Measurements from ENCODE around the gene UBE2M.

UBE2M gene

GRCh38 chr19:58555920-58556621 is 2.3 kb downstream of the UBE2M start:
- H3K27me3 Mint-ChIP-seq (ENCODE audit: low read depth): peaks cover 4% of the 10 kb centered on the region
- peaks cover 44% of the 10 kb centered on the region for H3K4me1 Mint-ChIP-seq
- no peak for TF ChIP-seq CTCF (IDR thresholded peaks at IDR 0.05; ENCODE audit: unreplicated experiment in 3 of 3)
- no peaks in the 10 kb centered on the region for H3K9me3 Mint-ChIP-seq
- H3K36me3 Mint-ChIP-seq (ENCODE audit: low read depth): peaks cover 35% of the 10 kb centered on the region
- peak overlapping the region; percentile 91 to 98 (median 96) for H3K4me3 Mint-ChIP-seq
- peak overlapping the region; percentile 98 to 100 (median 100) for H3K27ac Mint-ChIP-seq

GRCh38 chr19:58555369-58555885 is 3.0 kb downstream of the UBE2M start:
- Mint-ChIP-seq H3K27ac (peak overlapping the region; percentile 98 to 99 (median 99)), H3K9me3 (no peaks in the 10 kb centered on the region), H3K4me1 (peaks cover 44% of the 10 kb centered on the region), H3K36me3 (ENCODE audit: low read depth) (peaks cover 38% of the 10 kb centered on the region), H3K4me3 (peak overlapping the region; percentile 97 to 98 (median 97)), H3K27me3 (ENCODE audit: low read depth) (peaks cover 4% of the 10 kb centered on the region)
- TF ChIP-seq CTCF (IDR thresholded peaks at IDR 0.05; ENCODE audit: unreplicated experiment in 3 of 3): no peak

GRCh38 chr19:58554494-58555368 is 3.7 kb downstream of the UBE2M start, which contains the start of gene CHMP2A:
Gene CHMP2A (minus strand): TSS chr19:58555105. CDS start chr19:58554212, 893 bp downstream.
- peak within 1 kb of the TSS; percentile 97 to 98 (median 97) for H3K4me3 Mint-ChIP-seq
- no peak for TF ChIP-seq CTCF (IDR thresholded peaks at IDR 0.05; ENCODE audit: unreplicated experiment in 3 of 3)
- H3K27ac Mint-ChIP-seq: peak within 1 kb of the TSS; percentile 98 to 99 (median 99)
- peaks cover 4% of the 10 kb centered on the region for H3K27me3 Mint-ChIP-seq (ENCODE audit: low read depth)
- H3K36me3 Mint-ChIP-seq (ENCODE audit: low read depth): peaks cover 42% of the 10 kb centered on the region
- H3K4me1 Mint-ChIP-seq: peaks cover 42% of the 10 kb centered on the region
- H3K9me3 Mint-ChIP-seq: no peaks in the 10 kb centered on the region

- H3K4me1 Mint-ChIP-seq: peaks cover 39% of the 10 kb centered on the region
- H3K27me3 Mint-ChIP-seq (ENCODE audit: low read depth): peaks cover 4% of the 10 kb centered on the region
- peaks cover 47% of the 10 kb centered on the region for H3K36me3 Mint-ChIP-seq (ENCODE audit: low read depth)
- no peaks in the 10 kb centered on the region for H3K9me3 Mint-ChIP-seq
- TF ChIP-seq CTCF (IDR thresholded peaks at IDR 0.05; ENCODE audit: unreplicated experiment in 3 of 3): no peak
- H3K4me3 Mint-ChIP-seq: peak overlapping the region; percentile 97 to 98 (median 97)
- peak overlapping the region; percentile 98 to 99 (median 99) for H3K27ac Mint-ChIP-seq
Measured at GRCh38 chr19:58553799-58554493, 4.5 kb downstream of the UBE2M start.

GRCh38 chr19:58552655-58553054 is 5.8 kb downstream of the UBE2M start:
- Mint-ChIP-seq H3K4me3 (peak overlapping the region; percentile 22 to 54 (median 33)), H3K27me3 (ENCODE audit: low read depth) (peaks cover 1% of the 10 kb centered on the region), H3K36me3 (ENCODE audit: low read depth) (peaks cover 58% of the 10 kb centered on the region), H3K4me1 (peaks cover 39% of the 10 kb centered on the region), H3K9me3 (no peaks in the 10 kb centered on the region), H3K27ac (peak overlapping the region in 2 of 3 experiments; percentile 18 to 53)
- TF ChIP-seq CTCF (IDR thresholded peaks at IDR 0.05; ENCODE audit: unreplicated experiment in 3 of 3): no peak
